ENCODE measurements around the gene KIF6. TPM values are rescaled to one million over a fixed set of nuclear protein-coding genes. Genes with fewer than 3 reads are reported as not detected.

The KIF6 gene
- total RNA-seq, 1 donor from 2014 or later: not detected

GRCh38 chr6:39391182-39391581 is 334.0 kb downstream of the KIF6 start:
- FAIRE-seq: no peak
- H3K27me3 ChIP-seq (ENCODE audit: control insufficient read depth, insufficient read depth, low read length): no peaks in the 10 kb centered on the region
- TF ChIP-seq CTCF (IDR thresholded peaks at IDR 0.05; ENCODE audit: insufficient read depth, low read length, severe bottlenecking): no peak

GRCh38 chr6:39389484-39389767 is 335.8 kb downstream of the KIF6 start:
- DNase-seq (ENCODE audit: low read depth): peak; percentile 17
- no peak for FAIRE-seq
- TF ChIP-seq CTCF (IDR thresholded peaks at IDR 0.05; ENCODE audit: insufficient read depth, low read length, severe bottlenecking): peak; percentile 13
- no peaks in the 10 kb centered on the region for H3K36me3 ChIP-seq (ENCODE audit: control insufficient read depth, insufficient read depth, low read length)
- no peaks in the 10 kb centered on the region for H3K27me3 ChIP-seq (ENCODE audit: control insufficient read depth, insufficient read depth, low read length)
- H3K4me3 ChIP-seq (ENCODE audit: low read depth, low read length): no peak overlapping the region

More at GRCh38 chr6:39391182-39391581, 334.0 kb downstream of the KIF6 start:
- DNase-seq (ENCODE audit: low read depth): no peak
- no peaks in the 10 kb centered on the region for H3K36me3 ChIP-seq (ENCODE audit: control insufficient read depth, insufficient read depth, low read length)
- no peak overlapping the region for H3K4me3 ChIP-seq (ENCODE audit: low read depth, low read length)

GRCh38 chr6:39388606-39389483 is 336.4 kb downstream of the KIF6 start:
- TF ChIP-seq CTCF (IDR thresholded peaks at IDR 0.05; ENCODE audit: insufficient read depth, low read length, severe bottlenecking): no peak
- Histone ChIP-seq H3K27me3 (ENCODE audit: control insufficient read depth, insufficient read depth, low read length) (no peaks in the 10 kb centered on the region), H3K4me3 (ENCODE audit: low read depth, low read length) (no peak overlapping the region), H3K36me3 (ENCODE audit: control insufficient read depth, insufficient read depth, low read length) (no peaks in the 10 kb centered on the region)
- no peak for FAIRE-seq
- DNase-seq (ENCODE audit: low read depth): no peak

GRCh38 chr6:39387785-39388184 is 337.4 kb downstream of the KIF6 start:
- DNase-seq (ENCODE audit: low read depth): peak; percentile 3
- no peaks in the 10 kb centered on the region for H3K27me3 ChIP-seq (ENCODE audit: control insufficient read depth, insufficient read depth, low read length)
- no peaks in the 10 kb centered on the region for H3K36me3 ChIP-seq (ENCODE audit: control insufficient read depth, insufficient read depth, low read length)
- no peak overlapping the region for H3K4me3 ChIP-seq (ENCODE audit: low read depth, low read length)
- TF ChIP-seq CTCF (IDR thresholded peaks at IDR 0.05; ENCODE audit: insufficient read depth, low read length, severe bottlenecking): no peak
- FAIRE-seq: no peak

GRCh38 chr6:39386487-39386886 is 338.7 kb downstream of the KIF6 start:
- FAIRE-seq (no peak), DNase-seq (ENCODE audit: low read depth) (no peak)
- H3K36me3 ChIP-seq (ENCODE audit: control insufficient read depth, insufficient read depth, low read length): no peaks in the 10 kb centered on the region
- H3K4me3 ChIP-seq (ENCODE audit: low read depth, low read length): no peak overlapping the region
- no peaks in the 10 kb centered on the region for H3K27me3 ChIP-seq (ENCODE audit: control insufficient read depth, insufficient read depth, low read length)
- TF ChIP-seq CTCF (IDR thresholded peaks at IDR 0.05; ENCODE audit: insufficient read depth, low read length, severe bottlenecking): no peak

All from bronchial epithelial cell (primary cell).